Heart left ventricle (tissue), 13 donors: Measurements from ENCODE around the gene PPP4R3B.

Experiments used
- CTCF ChIP-seq, 12 donors: fragments of 200-600 bp; sonication (generic) in 4 of 12; IDR thresholded peaks; one replicate each; pipeline versions ENCODE4 v1.5.0 to v1.8.0; 2018 to 2022; ENCODE audit warnings: antibody characterized with exemption in 12 of 12, mild to moderate bottlenecking in 5 of 12
- POLR2A ChIP-seq, 2 donors: fragments of 450-650 bp; IDR thresholded peaks; one replicate each; pipeline ENCODE4 v1.6.1; 2017; ENCODE audit warnings: antibody characterized with exemption in 2 of 2, mild to moderate bottlenecking in 2 of 2, moderate library complexity in 2 of 2
- donor health status: ischemic (EF 13 %, LVEDD 7.1; RV severe dilation, severe dysfunction).
- donor health status: DM: no; HTN: yes; CAD: no.
- donor health status: DM: no; HTN: no; CAD: no.
- donor health status: ischemic (EF 25% LVEDD 6.9; RV normal size, moderate dysfunction).
- donor health status: ischemic (EF 25% LVEDD 5.7; RV mildly dilated, moderate dysfunction).
- donor health status: ischemic (EF 35%, LVEDD 5.7; RV mildly dilated, moderate dysfunction).
- donor health status: nonischemic (EF 11% LVEDD 7.7; RV severe dilation, severe dysfunction).
- donor health status: DM: yes; HTN: yes; CAD: no.
- donor health status: PGD.
- donor health status: ischemic (EF 29% LVEDD 5.4; RV normal size, mild dysfunction).
- donor health status: nonischemic (EF 23%, LVEDD 6.1; RV moderate dilation, normal function).

- TF ChIP-seq CTCF (IDR thresholded peaks at IDR 0.05) = no peak
- TF ChIP-seq POLR2A (IDR thresholded peaks at IDR 0.05) = no peak
Observed at GRCh38 chr2:55604027-55604565, 13.3 kb downstream of the PPP4R3B start.
